NCI-H1092 treated with DMSO at 0.1 percent for 48 hours (cell line): ENCODE data around the gene TOP3B.

Experiments
- DNase-seq: peaks from one replicate; lab custom pipeline; 2025; lab: John Stamatoyannopoulos, UW

The TOP3B gene

GRCh38 chr22:21982338-21982965 is at the start of gene TOP3B:
TSS of gene TOP3B (minus strand) at chr22:21982787. CDS start at chr22:21975709, 7,078 bp downstream.
- DNase-seq: peak; percentile 72

GRCh38 chr22:22031183-22031945 is 48.8 kb upstream of the TOP3B start:
- no peak for DNase-seq

- no peak for DNase-seq
These were observed 48.1 kb upstream of the TOP3B start for GRCh38 chr22:22030493-22031182.

- no peak for DNase-seq
These were observed 45.4 kb upstream of the TOP3B start for GRCh38 chr22:22027955-22028354.

GRCh38 chr22:22026157-22026831 is 43.7 kb upstream of the TOP3B start:
- no peak for DNase-seq

GRCh38 chr22:22025320-22026156 is 43.0 kb upstream of the TOP3B start:
- DNase-seq: no peak

- no peak for DNase-seq
These were observed 41.9 kb upstream of the TOP3B start for GRCh38 chr22:22024440-22024839.

- no peak for DNase-seq
These were observed 41.1 kb upstream of the TOP3B start for GRCh38 chr22:22023581-22024137.

- DNase-seq: no peak
These were observed 40.5 kb upstream of the TOP3B start for GRCh38 chr22:22022947-22023534.

- DNase-seq: no peak
These were observed 39.8 kb upstream of the TOP3B start for GRCh38 chr22:22022255-22022840.

- DNase-seq: no peak
These were observed 38.7 kb upstream of the TOP3B start for GRCh38 chr22:22021162-22021750.

- DNase-seq: no peak
These were observed 37.9 kb upstream of the TOP3B start for GRCh38 chr22:22020425-22020852.

- DNase-seq: no peak
These were observed 37.3 kb upstream of the TOP3B start for GRCh38 chr22:22019659-22020424.

- no peak for DNase-seq
These were observed 36.5 kb upstream of the TOP3B start for GRCh38 chr22:22018825-22019658.

GRCh38 chr22:22015631-22016030 is 33.0 kb upstream of the TOP3B start:
- no peak for DNase-seq

GRCh38 chr22:22014285-22014659 is 31.7 kb upstream of the TOP3B start:
- no peak for DNase-seq

- no peak for DNase-seq
These were observed 31.1 kb upstream of the TOP3B start for GRCh38 chr22:22013559-22014284.

GRCh38 chr22:22011964-22012363 is 29.4 kb upstream of the TOP3B start:
- DNase-seq: no peak
